OCI-LY7 (cell line): ENCODE data around the gene RAE1. TPM values are rescaled to one million over a fixed set of nuclear protein-coding genes. Genes with fewer than 3 reads are reported as not detected.

Experiments
- BruUV-seq: library from RNA; stranded (reverse); fragments of 400-500 nt; replicated peaks from 2 replicates; lab custom pipeline; 2021; lab: Mats Ljungman, UMichigan
- CTCF ChIA-PET: fragments of 300-600 bp; sonication (Branson Sonifier 250); formaldehyde crosslinking; loops from one replicate; lab custom pipeline; 2022; ENCODE audit warnings: antibody characterized with exemption; ENCODE audit not compliant: unreplicated experiment; lab: Charles Lee
- POLR2A ChIA-PET: fragments of 300-600 bp; sonication (Branson Sonifier 250); formaldehyde crosslinking; loops from one replicate; lab custom pipeline; 2022; ENCODE audit warnings: antibody characterized with exemption; lab: Charles Lee
- DNase-seq: peaks from one replicate; pipeline ENCODE4 v3.0.0-alpha.2; 2015; ENCODE audit warnings: low spot score
- H2AFZ ChIP-seq: fragments of 200-600 bp; sonication (generic), shearing (Covaris generic); 2 replicates; pipeline ENCODE4 v1.6.1; 2014; ENCODE audit warnings: mild to moderate bottlenecking, antibody characterized with exemption, low read length, moderate library complexity
- H3K27ac ChIP-seq: fragments of 200-600 bp; sonication (generic); 2 replicates; pipeline ENCODE4 v1.5.1; 2014; ENCODE audit warnings: mixed run types, low read depth, mild to moderate bottlenecking, moderate library complexity, low read length, inconsistent platforms; ENCODE audit not compliant: poor library complexity, severe bottlenecking
- H3K36me3 ChIP-seq: fragments of 200-600 bp; sonication (generic); 2 replicates; pipeline ENCODE4 v1.6.1; 2014; ENCODE audit warnings: mild to moderate bottlenecking, antibody characterized with exemption, low read length, moderate library complexity, mixed read lengths; ENCODE audit not compliant: insufficient read depth
- H3K4me1 ChIP-seq: fragments of 200-600 bp; sonication (generic); 2 replicates; pipeline ENCODE4 v1.5.1; 2014; ENCODE audit warnings: mild to moderate bottlenecking, low read length; ENCODE audit not compliant: insufficient read depth, poor library complexity, severe bottlenecking
- H3K4me2 ChIP-seq: fragments of 200-600 bp; sonication (generic); 2 replicates; pipeline ENCODE4 v1.6.1; 2014; ENCODE audit warnings: mild to moderate bottlenecking, low read length
- H3K4me3 ChIP-seq: fragments of 200-600 bp; sonication (generic); 2 replicates; pipeline ENCODE4 v1.5.1; 2014; ENCODE audit warnings: mild to moderate bottlenecking, low read depth, low read length; ENCODE audit not compliant: poor library complexity, severe bottlenecking
- H3K79me2 ChIP-seq: fragments of 200-600 bp; sonication (generic); 2 replicates; pipeline ENCODE4 v1.6.1; 2016; ENCODE audit warnings: low read depth, mild to moderate bottlenecking, low read length, moderate library complexity, mixed read lengths; ENCODE audit not compliant: insufficient read depth
- H3K9me2 ChIP-seq: fragments of 200-600 bp; sonication (generic); 2 replicates; pipeline ENCODE4 v1.6.1; 2016; ENCODE audit warnings: mild to moderate bottlenecking, low read length, mixed read lengths; ENCODE audit not compliant: insufficient read depth
- H3K9me3 ChIP-seq: fragments of 200-600 bp; sonication (generic); 2 replicates; pipeline ENCODE4 v1.6.1; 2014; ENCODE audit warnings: mild to moderate bottlenecking, mixed run types, low read length, mixed read lengths
- H4K20me1 ChIP-seq: fragments of 200-600 bp; sonication (generic); 2 replicates; pipeline ENCODE4 v1.6.1; 2014; ENCODE audit warnings: mild to moderate bottlenecking, antibody characterized with exemption, low read length, moderate library complexity, mixed read lengths; ENCODE audit not compliant: insufficient read depth
- CTCF ChIP-seq: fragments of 200-600 bp; sonication (generic); conservative IDR thresholded peaks from 2 replicates; pipeline ENCODE4 v1.5.1; 2014; ENCODE audit warnings: mild to moderate bottlenecking, antibody characterized with exemption, low read length, moderate library complexity, mixed read lengths
- EZH2phosphoT487 ChIP-seq: fragments of 200-600 bp; sonication (generic); IDR thresholded peaks from 2 replicates; pipeline ENCODE4 v1.6.1; 2018; ENCODE audit warnings: low read depth, borderline replicate concordance, mild to moderate bottlenecking, mixed run types, antibody characterized with exemption, low read length, moderate library complexity, mixed read lengths
- intact Hi-C: fragments of 100-400 bp; cut with micrococcal nuclease; formaldehyde crosslinking; loops from one replicate; pipeline ENCODE4 v1.10.0; 2022; ENCODE audit not compliant: unreplicated experiment
- total RNA-seq, 2 experiments: library from RNA; depleted of rRNA in 1 of 2; stranded (reverse); fragments of >200 nt in 1 of 2; shearing (Covaris generic) in 1 of 2; gene quantifications; 2 replicates each; pipeline ENCODE4 v1.2.3, GENCODE V29; 2014 to 2022

The RAE1 gene
- total RNA-seq, 2 experiments from 2014 or later, result 55.0 to 57.4 TPM

- no peak overlapping the region for H3K4me3 ChIP-seq
- intact Hi-C loops, result no loop called here
- no TSS peak for BruUV-seq
- ChIA-PET POLR2A (interaction anchor here (0.6 kb wide), 1 partner anchor 844 kb away, joined by 9 read pairs; no protein-coding TSS in a partner anchor), CTCF (no interaction called here)
- no peaks in the 10 kb centered on the region for H3K9me3 ChIP-seq
- no peaks in the 10 kb centered on the region for H3K9me2 ChIP-seq
- peak overlapping the region; percentile 31 for H3K27ac ChIP-seq
- peaks cover 100% of the 10 kb centered on the region for H3K36me3 ChIP-seq
- peaks cover 12% of the 10 kb centered on the region for H3K4me1 ChIP-seq
- H3K4me2 ChIP-seq, result peak overlapping the region; percentile 20; the same call in 1 of the 2 replicates
- TF ChIP-seq CTCF, result no peak
- no peak for TF ChIP-seq EZH2phosphoT487
- H2AFZ ChIP-seq, result no peak overlapping the region
- H4K20me1 ChIP-seq, result no peaks in the 10 kb centered on the region
- H3K79me2 ChIP-seq, result no peaks in the 10 kb centered on the region
- peak; percentile 48 for DNase-seq
Measured at GRCh38 chr20:57374931-57375651, 24.0 kb downstream of the RAE1 start.

GRCh38 chr20:57375652-57376230 lies 24.7 kb downstream of the RAE1 start:
- no peak overlapping the region for H2AFZ ChIP-seq
- CTCF ChIA-PET, result no interaction called here

More at GRCh38 chr20:57375652-57376230, 24.7 kb downstream of the RAE1 start:
- intact Hi-C loops, result no loop called here
- H3K4me2 ChIP-seq, result no peak overlapping the region
- no peak overlapping the region for H3K27ac ChIP-seq
- TF ChIP-seq EZH2phosphoT487 (no peak), CTCF (no peak)
- H3K4me1 ChIP-seq, result peaks cover 12% of the 10 kb centered on the region
- H3K9me3 ChIP-seq, result no peaks in the 10 kb centered on the region
- DNase-seq, result no peak
- no peak overlapping the region for H3K4me3 ChIP-seq
- no TSS peak for BruUV-seq
- H3K79me2 ChIP-seq, result no peaks in the 10 kb centered on the region
- POLR2A ChIA-PET, result interaction anchor here (0.6 kb wide), 1 partner anchor 46 kb away, joined by 3 read pairs; no protein-coding TSS in a partner anchor
- H4K20me1 ChIP-seq, result no peaks in the 10 kb centered on the region
- no peaks in the 10 kb centered on the region for H3K9me2 ChIP-seq
- peaks cover 100% of the 10 kb centered on the region for H3K36me3 ChIP-seq
